Measurements from ENCODE around the gene DUOXA1. TPM values are rescaled to one million over a fixed set of nuclear protein-coding genes. Genes with fewer than 3 reads are reported as not detected.

DUOXA1 gene
- total RNA-seq, 1 experiment from 2014 or later, result 0.09 TPM

DNA sequence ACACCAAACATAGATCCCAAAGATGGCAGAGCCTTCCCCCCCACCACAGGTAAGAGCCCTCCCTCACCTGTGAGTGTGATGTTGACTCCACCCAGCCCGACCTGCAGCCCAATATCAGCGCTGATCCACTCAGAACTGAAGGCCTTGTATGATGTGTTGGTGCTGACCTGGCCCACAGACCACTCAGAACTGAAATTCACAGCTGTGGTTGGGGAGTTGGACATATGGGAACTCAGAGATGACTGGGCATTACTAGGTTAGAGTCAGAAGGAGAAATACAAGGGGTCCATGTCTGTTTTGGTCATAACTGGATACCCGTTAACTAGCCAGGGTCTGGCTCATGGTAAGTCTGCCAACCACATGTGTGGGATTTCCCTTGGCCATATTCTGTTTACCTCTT is 8.7 kb downstream of the DUOXA1 start (continued):
- TF ChIP-seq, protein P1, sequence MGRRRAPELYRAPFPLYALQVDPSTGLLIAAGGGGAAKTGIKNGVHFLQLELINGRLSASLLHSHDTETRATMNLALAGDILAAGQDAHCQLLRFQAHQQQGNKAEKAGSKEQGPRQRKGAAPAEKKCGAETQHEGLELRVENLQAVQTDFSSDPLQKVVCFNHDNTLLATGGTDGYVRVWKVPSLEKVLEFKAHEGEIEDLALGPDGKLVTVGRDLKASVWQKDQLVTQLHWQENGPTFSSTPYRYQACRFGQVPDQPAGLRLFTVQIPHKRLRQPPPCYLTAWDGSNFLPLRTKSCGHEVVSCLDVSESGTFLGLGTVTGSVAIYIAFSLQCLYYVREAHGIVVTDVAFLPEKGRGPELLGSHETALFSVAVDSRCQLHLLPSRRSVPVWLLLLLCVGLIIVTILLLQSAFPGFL (CRISPR knock-in tag; IDR thresholded peaks at IDR 0.05; ENCODE audit: borderline replicate concordance), result no peak
- no peak for TF ChIP-seq NFATC4 (CRISPR knock-in tag; IDR thresholded peaks at IDR 0.05)
- TF ChIP-seq ZNF423 (CRISPR knock-in tag; IDR thresholded peaks at IDR 0.05), result no peak
- no peak for TF ChIP-seq TP53 (CRISPR knock-in tag; IDR thresholded peaks at IDR 0.05)
- no peak for TF ChIP-seq SOX15 (CRISPR knock-in tag; IDR thresholded peaks at IDR 0.05)
- no peak for TF ChIP-seq ATF1 (CRISPR knock-in tag; IDR thresholded peaks at IDR 0.05)
- no peak for TF ChIP-seq PRRX2 (CRISPR knock-in tag; IDR thresholded peaks at IDR 0.05)
- TF ChIP-seq FOXK1 (CRISPR knock-in tag; IDR thresholded peaks at IDR 0.05), result no peak
- no peak for TF ChIP-seq NR3C1 (CRISPR knock-in tag; conservative IDR thresholded peaks at IDR 0.05; ENCODE audit: low read depth)
- no peak for TF ChIP-seq SMAD4 (CRISPR knock-in tag; IDR thresholded peaks at IDR 0.05)

DNA sequence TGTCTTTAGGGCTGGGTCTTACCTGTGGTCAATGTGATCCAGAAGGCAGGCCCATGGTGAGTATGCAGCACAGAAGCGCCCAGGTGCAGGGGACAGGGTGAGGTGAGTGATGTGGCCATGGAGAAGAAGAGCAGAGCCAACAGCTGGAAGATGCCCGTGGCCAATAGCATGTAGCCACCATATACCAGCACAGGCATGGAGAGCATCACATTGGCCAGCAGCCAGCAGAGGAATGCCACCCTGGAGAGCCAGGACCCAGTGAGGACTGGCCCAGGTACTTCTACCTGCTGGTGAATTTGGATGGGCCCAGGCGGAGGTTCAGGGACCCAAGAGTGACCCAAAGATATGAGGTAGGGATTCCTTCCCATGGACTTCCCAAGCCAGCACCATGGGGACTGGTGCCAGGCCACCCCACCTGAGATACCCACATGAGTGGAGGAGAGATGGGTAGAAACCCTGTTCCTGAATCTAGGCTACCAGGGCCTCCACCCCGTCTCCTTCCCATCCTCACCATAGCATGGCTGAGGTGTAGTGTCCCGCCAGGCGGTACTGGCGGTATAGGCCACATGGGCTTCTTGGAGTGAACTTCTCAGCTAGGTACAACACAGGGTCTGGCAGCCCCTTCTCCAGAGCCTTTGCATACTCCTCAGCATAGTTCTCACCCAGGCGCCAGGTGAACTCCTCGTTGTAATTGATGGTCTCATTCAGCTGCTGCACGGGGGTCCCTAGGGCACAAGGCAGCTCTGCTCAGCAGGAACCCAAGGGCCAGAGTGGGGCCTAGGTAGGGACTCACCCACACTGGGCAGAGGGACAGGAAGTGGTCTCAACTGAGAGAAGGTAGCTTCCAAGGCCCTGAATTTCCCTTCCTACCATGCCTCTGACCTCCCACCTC is 9.4 kb downstream of the DUOXA1 start:
- H3K36me3 Mint-ChIP-seq, result no peaks in the 10 kb centered on the region
- ChIA-PET CTCF (interaction anchor here (1.1 kb wide), 1 partner anchor 11 kb away, joined by 4 read pairs; no protein-coding TSS in a partner anchor), POLR2A (no interaction called here)
- no peak overlapping the region for H3K4me3 Mint-ChIP-seq
- peaks cover 96% of the 10 kb centered on the region for H3K27me3 Mint-ChIP-seq (ENCODE audit: low read depth)
- no peaks in the 10 kb centered on the region for H3K9me3 Mint-ChIP-seq
- H3K4me1 Mint-ChIP-seq, result peaks cover 15% of the 10 kb centered on the region
- no peak for ATAC-seq
- DNase-seq (ENCODE audit: low spot score), result no peak
- no peak overlapping the region for H3K27ac Mint-ChIP-seq
- TF ChIP-seq RELA (CRISPR knock-in tag; IDR thresholded peaks at IDR 0.05; ENCODE audit: borderline replicate concordance), result no peak
- TF ChIP-seq, protein P2, sequence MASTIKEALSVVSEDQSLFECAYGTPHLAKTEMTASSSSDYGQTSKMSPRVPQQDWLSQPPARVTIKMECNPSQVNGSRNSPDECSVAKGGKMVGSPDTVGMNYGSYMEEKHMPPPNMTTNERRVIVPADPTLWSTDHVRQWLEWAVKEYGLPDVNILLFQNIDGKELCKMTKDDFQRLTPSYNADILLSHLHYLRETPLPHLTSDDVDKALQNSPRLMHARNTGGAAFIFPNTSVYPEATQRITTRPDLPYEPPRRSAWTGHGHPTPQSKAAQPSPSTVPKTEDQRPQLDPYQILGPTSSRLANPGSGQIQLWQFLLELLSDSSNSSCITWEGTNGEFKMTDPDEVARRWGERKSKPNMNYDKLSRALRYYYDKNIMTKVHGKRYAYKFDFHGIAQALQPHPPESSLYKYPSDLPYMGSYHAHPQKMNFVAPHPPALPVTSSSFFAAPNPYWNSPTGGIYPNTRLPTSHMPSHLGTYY (CRISPR knock-in tag; IDR thresholded peaks at IDR 0.05), result no peak
- TF ChIP-seq ZNF232 (CRISPR knock-in tag; IDR thresholded peaks at IDR 0.05), result no peak
- TF ChIP-seq NFYB (CRISPR knock-in tag; conservative IDR thresholded peaks at IDR 0.05; ENCODE audit: low read depth), result no peak
- no peak for TF ChIP-seq SMAD3 (CRISPR knock-in tag; IDR thresholded peaks at IDR 0.05; ENCODE audit: borderline replicate concordance)
- TF ChIP-seq, protein P3, sequence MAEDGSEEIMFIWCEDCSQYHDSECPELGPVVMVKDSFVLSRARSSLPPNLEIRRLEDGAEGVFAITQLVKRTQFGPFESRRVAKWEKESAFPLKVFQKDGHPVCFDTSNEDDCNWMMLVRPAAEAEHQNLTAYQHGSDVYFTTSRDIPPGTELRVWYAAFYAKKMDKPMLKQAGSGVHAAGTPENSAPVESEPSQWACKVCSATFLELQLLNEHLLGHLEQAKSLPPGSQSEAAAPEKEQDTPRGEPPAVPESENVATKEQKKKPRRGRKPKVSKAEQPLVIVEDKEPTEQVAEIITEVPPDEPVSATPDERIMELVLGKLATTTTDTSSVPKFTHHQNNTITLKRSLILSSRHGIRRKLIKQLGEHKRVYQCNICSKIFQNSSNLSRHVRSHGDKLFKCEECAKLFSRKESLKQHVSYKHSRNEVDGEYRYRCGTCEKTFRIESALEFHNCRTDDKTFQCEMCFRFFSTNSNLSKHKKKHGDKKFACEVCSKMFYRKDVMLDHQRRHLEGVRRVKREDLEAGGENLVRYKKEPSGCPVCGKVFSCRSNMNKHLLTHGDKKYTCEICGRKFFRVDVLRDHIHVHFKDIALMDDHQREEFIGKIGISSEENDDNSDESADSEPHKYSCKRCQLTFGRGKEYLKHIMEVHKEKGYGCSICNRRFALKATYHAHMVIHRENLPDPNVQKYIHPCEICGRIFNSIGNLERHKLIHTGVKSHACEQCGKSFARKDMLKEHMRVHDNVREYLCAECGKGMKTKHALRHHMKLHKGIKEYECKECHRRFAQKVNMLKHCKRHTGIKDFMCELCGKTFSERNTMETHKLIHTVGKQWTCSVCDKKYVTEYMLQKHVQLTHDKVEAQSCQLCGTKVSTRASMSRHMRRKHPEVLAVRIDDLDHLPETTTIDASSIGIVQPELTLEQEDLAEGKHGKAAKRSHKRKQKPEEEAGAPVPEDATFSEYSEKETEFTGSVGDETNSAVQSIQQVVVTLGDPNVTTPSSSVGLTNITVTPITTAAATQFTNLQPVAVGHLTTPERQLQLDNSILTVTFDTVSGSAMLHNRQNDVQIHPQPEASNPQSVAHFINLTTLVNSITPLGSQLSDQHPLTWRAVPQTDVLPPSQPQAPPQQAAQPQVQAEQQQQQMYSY (CRISPR knock-in tag; IDR thresholded peaks at IDR 0.05), result no peak
- TF ChIP-seq ZNF138 (CRISPR knock-in tag; conservative IDR thresholded peaks at IDR 0.05), result no peak
- no peak for TF ChIP-seq ZNF423 (CRISPR knock-in tag; IDR thresholded peaks at IDR 0.05)
- TF ChIP-seq JAZF1 (CRISPR knock-in tag; IDR thresholded peaks at IDR 0.05), result no peak
- TF ChIP-seq, protein P4, sequence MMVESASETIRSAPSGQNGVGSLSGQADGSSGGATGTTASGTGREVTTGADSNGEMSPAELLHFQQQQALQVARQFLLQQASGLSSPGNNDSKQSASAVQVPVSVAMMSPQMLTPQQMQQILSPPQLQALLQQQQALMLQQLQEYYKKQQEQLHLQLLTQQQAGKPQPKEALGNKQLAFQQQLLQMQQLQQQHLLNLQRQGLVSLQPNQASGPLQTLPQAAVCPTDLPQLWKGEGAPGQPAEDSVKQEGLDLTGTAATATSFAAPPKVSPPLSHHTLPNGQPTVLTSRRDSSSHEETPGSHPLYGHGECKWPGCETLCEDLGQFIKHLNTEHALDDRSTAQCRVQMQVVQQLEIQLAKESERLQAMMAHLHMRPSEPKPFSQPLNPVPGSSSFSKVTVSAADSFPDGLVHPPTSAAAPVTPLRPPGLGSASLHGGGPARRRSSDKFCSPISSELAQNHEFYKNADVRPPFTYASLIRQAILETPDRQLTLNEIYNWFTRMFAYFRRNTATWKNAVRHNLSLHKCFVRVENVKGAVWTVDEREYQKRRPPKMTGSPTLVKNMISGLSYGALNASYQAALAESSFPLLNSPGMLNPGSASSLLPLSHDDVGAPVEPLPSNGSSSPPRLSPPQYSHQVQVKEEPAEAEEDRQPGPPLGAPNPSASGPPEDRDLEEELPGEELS (CRISPR knock-in tag; IDR thresholded peaks at IDR 0.05), result no peak
- no peak for TF ChIP-seq GRHL2 (CRISPR knock-in tag; IDR thresholded peaks at IDR 0.05; ENCODE audit: insufficient replicate concordance, severe bottlenecking)
- TF ChIP-seq TP53 (CRISPR knock-in tag; IDR thresholded peaks at IDR 0.05), result no peak
- TF ChIP-seq, protein P5, sequence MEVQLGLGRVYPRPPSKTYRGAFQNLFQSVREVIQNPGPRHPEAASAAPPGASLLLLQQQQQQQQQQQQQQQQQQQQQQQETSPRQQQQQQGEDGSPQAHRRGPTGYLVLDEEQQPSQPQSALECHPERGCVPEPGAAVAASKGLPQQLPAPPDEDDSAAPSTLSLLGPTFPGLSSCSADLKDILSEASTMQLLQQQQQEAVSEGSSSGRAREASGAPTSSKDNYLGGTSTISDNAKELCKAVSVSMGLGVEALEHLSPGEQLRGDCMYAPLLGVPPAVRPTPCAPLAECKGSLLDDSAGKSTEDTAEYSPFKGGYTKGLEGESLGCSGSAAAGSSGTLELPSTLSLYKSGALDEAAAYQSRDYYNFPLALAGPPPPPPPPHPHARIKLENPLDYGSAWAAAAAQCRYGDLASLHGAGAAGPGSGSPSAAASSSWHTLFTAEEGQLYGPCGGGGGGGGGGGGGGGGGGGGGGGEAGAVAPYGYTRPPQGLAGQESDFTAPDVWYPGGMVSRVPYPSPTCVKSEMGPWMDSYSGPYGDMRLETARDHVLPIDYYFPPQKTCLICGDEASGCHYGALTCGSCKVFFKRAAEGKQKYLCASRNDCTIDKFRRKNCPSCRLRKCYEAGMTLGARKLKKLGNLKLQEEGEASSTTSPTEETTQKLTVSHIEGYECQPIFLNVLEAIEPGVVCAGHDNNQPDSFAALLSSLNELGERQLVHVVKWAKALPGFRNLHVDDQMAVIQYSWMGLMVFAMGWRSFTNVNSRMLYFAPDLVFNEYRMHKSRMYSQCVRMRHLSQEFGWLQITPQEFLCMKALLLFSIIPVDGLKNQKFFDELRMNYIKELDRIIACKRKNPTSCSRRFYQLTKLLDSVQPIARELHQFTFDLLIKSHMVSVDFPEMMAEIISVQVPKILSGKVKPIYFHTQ (CRISPR knock-in tag; IDR thresholded peaks at IDR 0.05), result no peak
- TF ChIP-seq, protein P6, sequence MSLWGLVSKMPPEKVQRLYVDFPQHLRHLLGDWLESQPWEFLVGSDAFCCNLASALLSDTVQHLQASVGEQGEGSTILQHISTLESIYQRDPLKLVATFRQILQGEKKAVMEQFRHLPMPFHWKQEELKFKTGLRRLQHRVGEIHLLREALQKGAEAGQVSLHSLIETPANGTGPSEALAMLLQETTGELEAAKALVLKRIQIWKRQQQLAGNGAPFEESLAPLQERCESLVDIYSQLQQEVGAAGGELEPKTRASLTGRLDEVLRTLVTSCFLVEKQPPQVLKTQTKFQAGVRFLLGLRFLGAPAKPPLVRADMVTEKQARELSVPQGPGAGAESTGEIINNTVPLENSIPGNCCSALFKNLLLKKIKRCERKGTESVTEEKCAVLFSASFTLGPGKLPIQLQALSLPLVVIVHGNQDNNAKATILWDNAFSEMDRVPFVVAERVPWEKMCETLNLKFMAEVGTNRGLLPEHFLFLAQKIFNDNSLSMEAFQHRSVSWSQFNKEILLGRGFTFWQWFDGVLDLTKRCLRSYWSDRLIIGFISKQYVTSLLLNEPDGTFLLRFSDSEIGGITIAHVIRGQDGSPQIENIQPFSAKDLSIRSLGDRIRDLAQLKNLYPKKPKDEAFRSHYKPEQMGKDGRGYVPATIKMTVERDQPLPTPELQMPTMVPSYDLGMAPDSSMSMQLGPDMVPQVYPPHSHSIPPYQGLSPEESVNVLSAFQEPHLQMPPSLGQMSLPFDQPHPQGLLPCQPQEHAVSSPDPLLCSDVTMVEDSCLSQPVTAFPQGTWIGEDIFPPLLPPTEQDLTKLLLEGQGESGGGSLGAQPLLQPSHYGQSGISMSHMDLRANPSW (CRISPR knock-in tag; conservative IDR thresholded peaks at IDR 0.05; ENCODE audit: low read depth), result no peak
- TF ChIP-seq ATF1 (CRISPR knock-in tag; IDR thresholded peaks at IDR 0.05), result no peak
